Peyer's patch (tissue), 4 donors: Measurements from ENCODE around the gene PTH1R.

Source experiments
- CTCF ChIP-seq, 6 experiments: fragments of 450-650 bp in 4 of 6; fragments of 200-600 bp in 2 of 6; sonication (generic) in 1 of 6; IDR thresholded peaks; one replicate each; pipeline ENCODE4 v1.5.1; 2017 to 2019; ENCODE audit warnings: antibody characterized with exemption in 6 of 6, mild to moderate bottlenecking in 3 of 6, moderate library complexity in 1 of 6
- POLR2A ChIP-seq, 2 donors: fragments of 450-650 bp; IDR thresholded peaks; one replicate each; pipeline ENCODE4 v1.5.1; 2017; ENCODE audit warnings: antibody characterized with exemption in 2 of 2, mild to moderate bottlenecking in 2 of 2, moderate library complexity in 2 of 2

- TF ChIP-seq CTCF (IDR thresholded peaks at IDR 0.05) (no peak), POLR2A (IDR thresholded peaks at IDR 0.05) (no peak)
These were observed 13.6 kb downstream of the PTH1R start for GRCh38 chr3:46891132-46891531.
